ENCODE data around the gene APOBEC3A. TPM values are rescaled to one million over a fixed set of nuclear protein-coding genes. Genes with fewer than 3 reads are reported as not detected.

The APOBEC3A gene
- total RNA-seq (2022) (not detected in 2 replicates), Bru-seq, nascent RNA (percentile 9 among the genes with signal in this experiment), BruChase-seq, experiment 1, labeled RNA remaining after a 2-hour chase (percentile 3 among the genes with signal in this experiment), BruChase-seq, experiment 2, labeled RNA remaining after a 6-hour chase (percentile 6 among the genes with signal in this experiment)
- long read RNA-seq, partial matches to known transcripts, result 86 of 86 reads
- long read RNA-seq, other reads (novel, unspliced or antisense), result 0 of 86 reads

DNA sequence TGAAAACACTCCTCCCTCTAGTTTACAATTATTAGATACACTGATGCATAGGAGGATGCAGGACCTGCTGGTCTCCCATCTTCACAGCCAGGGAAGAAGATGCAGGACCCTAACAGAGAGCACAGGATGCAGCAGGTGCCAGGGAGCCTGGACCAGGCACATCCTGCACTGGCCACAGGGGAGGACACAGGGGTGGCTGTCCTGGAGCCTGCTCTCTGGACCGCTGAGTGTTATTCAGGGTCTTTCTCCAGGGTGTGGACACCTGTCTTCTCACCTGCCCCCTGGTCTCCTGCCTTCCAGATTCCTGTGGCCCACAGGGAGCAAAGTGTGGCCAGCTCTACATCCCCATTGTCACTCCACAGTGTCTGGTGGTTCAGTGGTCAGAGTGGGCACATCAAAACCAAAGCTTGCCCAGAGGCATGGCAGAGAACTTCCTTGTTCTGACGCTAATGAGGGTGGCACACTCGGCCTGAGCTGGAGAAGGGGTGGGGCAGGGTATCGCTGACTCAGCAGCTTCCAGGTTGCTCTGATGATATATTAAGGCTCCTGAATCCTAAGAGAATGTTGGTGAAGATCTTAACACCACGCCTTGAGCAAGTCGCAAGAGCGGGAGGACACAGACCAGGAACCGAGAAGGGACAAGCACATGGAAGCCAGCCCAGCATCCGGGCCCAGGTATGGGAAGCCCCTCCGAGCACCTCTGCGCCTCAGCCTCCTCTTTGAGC, at the start of gene APOBEC3A:
Gene APOBEC3A, plus strand, starts transcription at position 564 of the 725 bp plus-strand sequence. Its CDS starts 83 bp downstream, at position 647.
- POLR2A ChIA-PET, result no interaction called here
- H3K4me3 ChIP-seq (ENCODE audit: low read depth, low read length), result no peak within 1 kb of the TSS
- H3K4me3 Mint-ChIP-seq (ENCODE audit: unreplicated experiment), result no peak within 1 kb of the TSS
- DNase-seq, result no peak
- H3K4me1 Mint-ChIP-seq (ENCODE audit: low read depth, unreplicated experiment), result peaks cover 5% of the 10 kb centered on the region
- no peaks in the 10 kb centered on the region for H3K9me3 ChIP-seq
- no TSS peak for BruUV-seq (replicated peaks)
- no peak within 1 kb of the TSS for H3K27ac Mint-ChIP-seq (ENCODE audit: unreplicated experiment)
- H3K36me3 Mint-ChIP-seq (ENCODE audit: insufficient read depth, unreplicated experiment), result no peaks in the 10 kb centered on the region
- no peaks in the 10 kb centered on the region for H3K27me3 ChIP-seq (replicated peaks; ENCODE audit: control insufficient read depth, insufficient read depth, low read length)
- no peaks in the 10 kb centered on the region for H3K36me3 ChIP-seq (ENCODE audit: control insufficient read depth, insufficient read depth, low read length)
- intact Hi-C loops (cut with micrococcal nuclease; ENCODE audit: unreplicated experiment), result no loop called here
- TF ChIP-seq, protein P1, sequence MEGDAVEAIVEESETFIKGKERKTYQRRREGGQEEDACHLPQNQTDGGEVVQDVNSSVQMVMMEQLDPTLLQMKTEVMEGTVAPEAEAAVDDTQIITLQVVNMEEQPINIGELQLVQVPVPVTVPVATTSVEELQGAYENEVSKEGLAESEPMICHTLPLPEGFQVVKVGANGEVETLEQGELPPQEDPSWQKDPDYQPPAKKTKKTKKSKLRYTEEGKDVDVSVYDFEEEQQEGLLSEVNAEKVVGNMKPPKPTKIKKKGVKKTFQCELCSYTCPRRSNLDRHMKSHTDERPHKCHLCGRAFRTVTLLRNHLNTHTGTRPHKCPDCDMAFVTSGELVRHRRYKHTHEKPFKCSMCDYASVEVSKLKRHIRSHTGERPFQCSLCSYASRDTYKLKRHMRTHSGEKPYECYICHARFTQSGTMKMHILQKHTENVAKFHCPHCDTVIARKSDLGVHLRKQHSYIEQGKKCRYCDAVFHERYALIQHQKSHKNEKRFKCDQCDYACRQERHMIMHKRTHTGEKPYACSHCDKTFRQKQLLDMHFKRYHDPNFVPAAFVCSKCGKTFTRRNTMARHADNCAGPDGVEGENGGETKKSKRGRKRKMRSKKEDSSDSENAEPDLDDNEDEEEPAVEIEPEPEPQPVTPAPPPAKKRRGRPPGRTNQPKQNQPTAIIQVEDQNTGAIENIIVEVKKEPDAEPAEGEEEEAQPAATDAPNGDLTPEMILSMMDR (IDR thresholded peaks at IDR 0.05; ENCODE audit: insufficient read depth in 1 of 2, low read depth in 1 of 2, low read length in 1 of 2, severe bottlenecking in 1 of 2, unreplicated experiment in 1 of 2), result no peak
- CTCF ChIA-PET, result no interaction called here
- H3K27me3 Mint-ChIP-seq (ENCODE audit: insufficient read depth, unreplicated experiment), result no peaks in the 10 kb centered on the region
- H3K9me3 Mint-ChIP-seq (ENCODE audit: unreplicated experiment), result no peaks in the 10 kb centered on the region
- H3K4me1 ChIP-seq, result peaks cover 14% of the 10 kb centered on the region

DNA sequence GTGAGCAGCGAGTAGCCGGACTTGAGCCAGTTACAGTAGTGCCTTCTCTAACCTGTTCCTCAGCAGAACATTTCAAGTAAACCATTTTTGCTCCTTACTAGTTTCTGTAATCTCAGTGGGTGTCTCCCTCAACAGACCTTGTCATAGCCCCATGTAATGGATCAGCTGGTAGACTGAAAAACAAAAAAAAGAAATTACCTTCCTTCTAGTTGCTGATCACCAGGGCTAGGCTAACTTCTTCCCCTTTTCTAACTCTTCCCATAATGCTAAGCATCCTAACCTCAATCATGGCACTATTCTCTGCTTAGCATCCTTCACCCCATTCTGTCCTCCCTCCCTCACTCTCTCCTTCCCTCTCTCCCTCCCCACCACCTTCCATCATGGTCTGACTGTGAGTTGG, 49.6 kb upstream of the APOBEC3A start:
- Mint-ChIP-seq H3K27ac (ENCODE audit: unreplicated experiment) (no peak overlapping the region), H3K27me3 (ENCODE audit: insufficient read depth, unreplicated experiment) (no peaks in the 10 kb centered on the region), H3K36me3 (ENCODE audit: insufficient read depth, unreplicated experiment) (no peaks in the 10 kb centered on the region), H3K9me3 (ENCODE audit: unreplicated experiment) (peaks cover 33% of the 10 kb centered on the region), H3K4me1 (ENCODE audit: low read depth, unreplicated experiment) (no peaks in the 10 kb centered on the region), H3K4me3 (ENCODE audit: unreplicated experiment) (no peak overlapping the region)
- Histone ChIP-seq H3K27me3 (replicated peaks; ENCODE audit: control insufficient read depth, insufficient read depth, low read length) (no peaks in the 10 kb centered on the region), H3K9me3 (peaks cover 9% of the 10 kb centered on the region), H3K4me3 (ENCODE audit: low read depth, low read length) (no peak overlapping the region), H3K36me3 (ENCODE audit: control insufficient read depth, insufficient read depth, low read length) (no peaks in the 10 kb centered on the region), H3K4me1 (no peaks in the 10 kb centered on the region)
- TF ChIP-seq, protein P1 (IDR thresholded peaks at IDR 0.05; ENCODE audit: insufficient read depth in 1 of 2, low read depth in 1 of 2, low read length in 1 of 2, severe bottlenecking in 1 of 2, unreplicated experiment in 1 of 2), result no peak
- BruUV-seq (replicated peaks), result no TSS peak
- intact Hi-C loops (cut with micrococcal nuclease; ENCODE audit: unreplicated experiment), result no loop called here
- CTCF ChIA-PET, result interaction anchor here (0.9 kb wide), 1 partner anchor 17 kb away, joined by 3 read pairs; no protein-coding TSS in a partner anchor
- POLR2A ChIA-PET, result no interaction called here
- DNase-seq, result no peak

DNA sequence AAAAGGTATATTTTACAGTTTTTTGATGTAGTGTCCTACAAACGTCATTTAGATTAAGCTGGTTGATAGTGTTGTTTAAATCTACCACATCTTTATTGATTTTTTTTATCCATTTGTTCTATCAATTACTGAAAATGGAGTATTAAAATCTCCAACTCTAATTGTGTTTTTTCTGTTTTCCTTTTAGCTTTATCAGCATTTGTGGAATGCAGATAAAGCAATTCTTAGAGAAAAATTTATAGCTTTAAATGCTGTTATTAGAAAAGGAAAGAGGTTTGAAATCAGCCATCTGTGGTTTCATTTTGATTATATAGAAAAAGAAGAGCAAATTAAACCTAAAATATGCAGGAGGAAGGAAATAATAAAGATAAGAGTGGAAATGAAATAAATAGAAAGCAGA, 46.0 kb upstream of the APOBEC3A start:
- no peaks in the 10 kb centered on the region for H3K4me1 ChIP-seq
- H3K27me3 Mint-ChIP-seq (ENCODE audit: insufficient read depth, unreplicated experiment), result no peaks in the 10 kb centered on the region

More for the DNA sequence above, 46.0 kb upstream of the APOBEC3A start:
- TF ChIP-seq, protein P1 (IDR thresholded peaks at IDR 0.05; ENCODE audit: insufficient read depth in 1 of 2, low read depth in 1 of 2, low read length in 1 of 2, severe bottlenecking in 1 of 2, unreplicated experiment in 1 of 2), result no peak
- Histone ChIP-seq H3K4me3 (ENCODE audit: low read depth, low read length) (no peak overlapping the region), H3K36me3 (ENCODE audit: control insufficient read depth, insufficient read depth, low read length) (no peaks in the 10 kb centered on the region), H3K9me3 (no peaks in the 10 kb centered on the region; the same call in 1 of the 2 replicates), H3K27me3 (replicated peaks; ENCODE audit: control insufficient read depth, insufficient read depth, low read length) (no peaks in the 10 kb centered on the region)
- intact Hi-C loops (cut with micrococcal nuclease; ENCODE audit: unreplicated experiment), result no loop called here
- Mint-ChIP-seq H3K27ac (ENCODE audit: unreplicated experiment) (no peak overlapping the region), H3K4me3 (ENCODE audit: unreplicated experiment) (no peak overlapping the region), H3K9me3 (ENCODE audit: unreplicated experiment) (peaks cover 33% of the 10 kb centered on the region), H3K4me1 (ENCODE audit: low read depth, unreplicated experiment) (no peaks in the 10 kb centered on the region), H3K36me3 (ENCODE audit: insufficient read depth, unreplicated experiment) (no peaks in the 10 kb centered on the region)
- DNase-seq, result no peak
- ChIA-PET CTCF (no interaction called here), POLR2A (no interaction called here)
- BruUV-seq (replicated peaks), result no TSS peak

All from Caco-2 (cell line).